Hematopoietic multipotent progenitor cell treated with erythropoietin and hydrocortisone succinate and interleukin-3 and kit ligand, for 6 days (in vitro differentiated cells): ENCODE results near the gene PRUNE1.

Experiments
- DNase-seq: peaks from one replicate; pipeline ENCODE4 v3.0.0-alpha.2; 2015

PRUNE1 gene, protein sequence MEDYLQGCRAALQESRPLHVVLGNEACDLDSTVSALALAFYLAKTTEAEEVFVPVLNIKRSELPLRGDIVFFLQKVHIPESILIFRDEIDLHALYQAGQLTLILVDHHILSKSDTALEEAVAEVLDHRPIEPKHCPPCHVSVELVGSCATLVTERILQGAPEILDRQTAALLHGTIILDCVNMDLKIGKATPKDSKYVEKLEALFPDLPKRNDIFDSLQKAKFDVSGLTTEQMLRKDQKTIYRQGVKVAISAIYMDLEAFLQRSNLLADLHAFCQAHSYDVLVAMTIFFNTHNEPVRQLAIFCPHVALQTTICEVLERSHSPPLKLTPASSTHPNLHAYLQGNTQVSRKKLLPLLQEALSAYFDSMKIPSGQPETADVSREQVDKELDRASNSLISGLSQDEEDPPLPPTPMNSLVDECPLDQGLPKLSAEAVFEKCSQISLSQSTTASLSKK

GRCh38 chr1:151008244-151009205 is at the start of gene PRUNE1:
Gene PRUNE1 (plus strand): TSS chr1:151008449. CDS start chr1:151008633, 184 bp downstream.
- peak; percentile 98 for DNase-seq

- no peak for DNase-seq
Observed at GRCh38 chr1:150960646-150961045, 47.6 kb upstream of the PRUNE1 start.

GRCh38 chr1:150961756-150962155 is 46.5 kb upstream of the PRUNE1 start:
- DNase-seq: no peak

DNA sequence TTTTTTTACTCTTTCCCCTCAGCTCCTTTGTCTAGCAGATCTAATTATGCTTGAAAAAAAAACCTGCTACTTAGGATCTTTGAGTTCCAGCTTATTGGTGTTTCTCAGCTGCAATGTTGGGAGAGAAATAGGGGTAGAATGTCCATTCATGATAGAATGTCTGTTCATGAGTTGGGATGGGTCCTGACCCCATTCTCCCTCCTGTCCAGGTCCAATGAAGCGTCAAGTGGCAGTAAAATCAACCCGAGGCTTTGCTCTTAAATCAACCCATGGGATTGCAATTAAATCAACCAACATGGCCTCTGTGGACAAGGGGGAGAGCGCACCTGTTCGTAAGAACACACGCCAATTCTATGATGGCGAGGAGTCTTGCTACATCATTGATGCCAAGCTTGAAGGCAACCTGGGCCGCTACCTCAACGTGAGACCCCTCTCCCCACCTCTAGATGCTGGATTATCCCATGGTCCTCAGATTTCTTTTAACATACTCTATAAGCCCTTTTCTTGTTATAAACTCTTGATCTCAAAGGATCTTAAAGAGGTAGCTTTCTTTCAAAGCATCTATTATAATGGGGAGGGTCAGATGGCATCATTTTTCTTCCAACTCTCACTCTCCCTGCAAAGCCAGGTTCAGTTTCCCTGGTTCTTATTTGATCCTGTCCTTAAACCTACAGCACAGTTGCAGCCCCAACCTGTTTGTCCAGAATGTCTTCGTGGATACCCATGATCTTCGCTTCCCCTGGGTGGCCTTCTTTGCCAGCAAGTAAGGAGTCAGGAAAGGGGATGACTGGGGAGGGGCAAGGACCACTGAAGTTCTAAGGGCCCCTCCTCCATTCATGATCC is 44.7 kb upstream of the PRUNE1 start:
- DNase-seq: no peak

- no peak for DNase-seq
Observed at GRCh38 chr1:150964164-150964489, 44.1 kb upstream of the PRUNE1 start.

- DNase-seq: no peak
Observed at GRCh38 chr1:150965605-150966004, 42.6 kb upstream of the PRUNE1 start.

- DNase-seq: no peak
Observed at GRCh38 chr1:150966011-150966410, 42.2 kb upstream of the PRUNE1 start.

GRCh38 chr1:150967936-150968335 is 40.3 kb upstream of the PRUNE1 start:
- no peak for DNase-seq

- no peak for DNase-seq
Observed at GRCh38 chr1:150968491-150968890, 39.8 kb upstream of the PRUNE1 start.

DNA sequence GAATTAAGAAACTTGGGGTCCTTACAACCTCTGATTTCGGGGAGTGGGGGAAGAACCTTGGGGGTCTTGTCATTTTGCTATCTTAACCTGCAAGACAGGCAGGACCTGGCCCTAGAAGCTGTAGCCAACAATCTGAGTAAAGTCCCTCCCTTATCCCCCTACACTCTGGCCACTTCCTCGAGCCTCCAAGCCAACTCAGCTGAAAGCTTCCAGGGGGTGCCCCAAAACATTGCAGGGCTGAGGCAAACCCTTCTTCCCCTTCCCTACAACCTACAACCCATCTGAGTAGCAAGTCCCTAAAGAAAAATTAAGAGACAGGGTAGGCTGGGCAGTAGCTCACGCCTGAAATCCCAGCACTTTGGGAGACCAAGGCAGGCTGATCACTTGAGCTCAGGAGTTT is 38.6 kb upstream of the PRUNE1 start:
- DNase-seq: no peak

DNA sequence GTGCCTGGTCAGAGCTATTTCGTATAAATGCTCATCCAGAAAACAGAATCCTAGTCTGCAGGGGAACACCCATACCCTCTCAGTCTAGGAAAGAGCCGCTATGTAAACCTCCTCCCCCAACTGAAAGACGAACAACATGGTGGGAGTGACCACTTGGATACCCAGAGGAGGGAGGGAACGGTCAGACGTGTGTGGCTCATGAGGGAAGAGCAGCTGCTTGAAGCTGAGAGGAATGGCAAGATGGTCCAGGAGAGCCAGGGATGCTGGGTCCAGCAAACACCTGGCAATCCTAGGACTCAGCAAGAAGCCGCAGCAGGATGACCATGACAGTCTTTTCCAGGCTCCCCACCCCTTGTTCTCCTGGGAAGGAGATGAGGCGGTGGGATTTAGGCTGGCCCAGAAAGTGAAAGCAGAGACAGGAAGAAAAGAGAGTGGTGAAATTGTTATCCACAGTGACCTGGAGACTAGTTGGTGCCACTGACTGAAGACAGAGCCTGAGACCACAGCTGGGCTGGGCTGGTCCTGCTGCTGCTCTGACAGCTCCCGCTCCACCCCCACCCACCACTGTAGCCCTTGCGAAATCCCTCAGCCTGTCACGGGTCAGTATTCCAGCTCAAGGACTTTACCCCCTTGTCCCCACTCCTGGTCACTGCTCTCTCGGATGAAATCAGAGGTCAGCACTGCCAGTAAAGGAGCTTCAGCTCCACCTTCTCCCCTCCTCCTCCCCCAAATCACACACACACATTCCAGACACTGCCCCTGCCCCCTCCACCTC is 37.3 kb upstream of the PRUNE1 start:
- DNase-seq: no peak

DNA sequence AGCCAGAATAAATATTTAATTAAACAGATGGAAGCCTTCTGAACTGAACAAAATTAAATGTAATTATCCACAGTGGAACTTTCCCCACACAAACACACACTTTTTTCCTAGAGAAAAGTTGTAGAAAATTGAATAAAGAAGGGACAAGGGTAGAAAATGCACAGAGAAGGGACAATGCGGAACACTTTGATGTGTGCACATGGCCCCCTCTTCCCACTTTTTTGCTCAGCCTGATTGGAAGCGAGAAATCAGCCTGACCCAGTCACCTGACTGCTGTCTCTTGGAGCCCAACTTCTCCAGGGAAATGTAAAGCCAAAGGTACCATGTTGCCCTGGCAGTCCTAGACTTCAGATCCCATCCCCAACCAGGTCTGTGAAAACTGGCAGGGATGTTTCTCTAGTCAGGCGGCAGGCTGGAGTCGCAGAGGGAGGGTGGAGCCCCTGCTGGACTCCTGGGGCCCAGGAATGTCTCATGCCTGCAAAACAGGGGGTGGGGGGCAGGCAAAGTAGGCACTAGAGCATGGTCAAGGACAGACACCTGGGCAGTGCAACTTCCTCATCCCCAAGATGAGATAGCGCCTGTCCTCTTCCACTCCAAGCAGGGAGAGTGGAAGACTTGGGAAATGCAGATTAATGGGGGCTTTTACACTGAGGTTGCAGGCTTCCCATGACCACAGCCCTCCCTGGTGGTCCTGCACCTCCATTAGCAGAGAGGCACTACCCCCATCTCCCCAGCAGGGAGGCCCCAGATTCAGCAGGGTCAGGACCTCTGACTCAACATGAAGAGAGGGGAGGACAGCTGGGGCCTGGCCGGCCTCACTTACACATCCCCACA is 36.4 kb upstream of the PRUNE1 start:
- DNase-seq: peak; percentile 47

DNA sequence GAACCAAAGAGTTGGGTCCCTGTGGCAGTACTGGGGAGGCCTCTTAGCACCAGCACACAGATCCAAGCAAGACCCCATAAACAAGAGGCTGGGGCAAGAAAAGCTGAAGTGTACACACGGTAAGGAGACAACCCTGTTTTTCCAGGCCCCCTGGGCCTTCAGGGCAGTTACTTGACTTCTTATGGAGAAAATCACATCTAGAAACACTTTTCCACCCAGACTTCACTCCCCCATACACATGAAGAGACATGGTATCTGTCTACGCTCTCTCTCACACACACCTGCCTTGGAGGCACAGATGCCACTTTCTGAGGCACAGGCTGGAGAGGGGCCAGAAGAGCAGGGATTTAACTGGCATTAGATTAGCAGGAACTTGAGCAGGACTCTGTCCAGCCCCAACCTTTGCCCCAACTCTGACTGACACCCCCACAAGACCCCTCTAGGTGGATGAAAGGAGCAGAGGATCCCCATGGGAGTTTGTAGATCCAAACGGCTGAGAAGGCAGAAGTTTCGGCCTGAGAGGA is 35.8 kb upstream of the PRUNE1 start:
- DNase-seq: no peak

- DNase-seq: peak; percentile 47
Observed at GRCh38 chr1:150973258-150973835, 34.9 kb upstream of the PRUNE1 start.

DNA sequence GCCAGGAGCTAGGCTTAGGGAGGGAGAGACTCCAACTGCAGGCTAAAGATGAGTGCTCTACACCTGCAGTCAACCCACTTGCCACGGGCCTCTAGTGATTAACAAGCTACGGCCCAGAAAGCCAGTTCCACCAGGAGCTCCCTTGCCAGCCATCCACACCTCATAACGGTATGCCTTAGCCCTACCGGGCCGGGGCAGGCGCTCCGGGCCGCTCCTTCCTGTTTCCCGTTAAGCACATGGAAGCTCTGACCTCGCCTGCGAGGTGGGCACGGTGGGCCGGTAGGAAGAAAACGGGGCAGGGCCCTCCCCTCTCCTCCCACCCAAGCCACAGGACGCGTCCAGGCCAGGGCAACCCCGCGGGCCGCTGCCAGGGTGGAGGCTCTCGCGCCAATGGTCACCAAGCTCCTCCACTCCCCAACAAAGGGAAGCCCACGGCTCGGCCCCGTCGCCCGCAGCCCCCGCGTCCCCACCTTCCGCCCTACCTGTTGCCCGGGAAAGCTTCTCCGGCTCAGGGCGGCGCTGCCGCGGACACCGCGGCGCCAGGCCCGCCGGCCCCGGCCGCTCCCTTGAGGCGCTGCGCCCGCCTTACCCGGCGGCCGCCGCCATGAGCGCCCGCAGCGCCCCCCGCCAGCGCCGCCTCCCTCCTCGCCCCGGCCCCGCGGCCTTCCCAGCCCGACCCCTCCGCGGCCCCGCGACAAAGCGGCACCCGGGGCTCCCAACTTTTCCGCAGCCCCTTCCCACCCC is 34.2 kb upstream of the PRUNE1 start:
- peak; percentile 54 for DNase-seq

DNA sequence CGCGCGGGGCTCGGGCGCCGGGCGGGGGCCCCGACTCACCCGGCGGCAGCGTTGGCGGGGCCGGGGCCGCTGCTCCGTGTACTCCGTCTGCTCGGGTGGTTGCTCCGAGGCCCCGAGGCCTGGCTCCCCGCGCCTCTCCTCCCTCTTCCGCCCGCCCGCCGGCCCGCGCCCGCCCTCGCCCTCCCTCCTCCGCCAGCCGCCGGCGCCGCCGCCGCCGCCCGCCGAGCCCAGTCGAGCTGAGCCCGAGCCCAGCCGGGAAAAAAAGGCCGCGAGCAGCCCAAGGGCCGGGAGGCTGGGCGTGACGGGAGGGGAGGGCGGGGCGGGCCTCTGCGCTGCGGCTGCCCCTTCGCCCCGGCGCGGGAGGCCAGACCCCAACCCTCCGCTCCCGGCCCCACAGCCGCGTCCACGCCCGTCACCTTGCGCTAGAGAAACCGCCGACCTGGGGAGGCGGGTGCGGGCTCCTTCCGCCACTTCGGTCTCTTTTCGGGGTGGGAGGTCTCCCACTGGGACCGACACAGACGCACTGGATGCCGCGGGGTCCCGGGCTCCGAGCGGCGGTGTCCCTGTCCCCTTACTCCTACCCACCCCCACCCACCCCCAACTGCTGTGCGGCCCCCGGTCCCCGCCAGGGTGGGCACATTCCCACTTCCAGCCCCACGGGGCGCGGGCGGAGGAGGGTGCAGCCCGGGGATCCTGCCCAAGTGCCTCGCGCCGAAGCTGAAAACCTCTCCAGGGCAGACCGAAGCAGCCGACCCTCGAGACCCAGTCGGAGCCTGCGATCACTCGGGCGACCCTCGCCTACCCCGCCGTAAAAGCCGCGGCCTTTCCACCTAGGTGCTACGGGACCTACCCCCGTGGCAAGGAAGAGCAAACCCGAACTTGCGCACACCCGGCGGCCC is 33.4 kb upstream of the PRUNE1 start, which contains the start of gene CERS2:
TSS of gene CERS2 (minus strand) at position 256 of the 899 bp plus-strand sequence. CDS start 5,745 bp downstream, outside the sequence.
- peak; percentile 90 for DNase-seq

DNA sequence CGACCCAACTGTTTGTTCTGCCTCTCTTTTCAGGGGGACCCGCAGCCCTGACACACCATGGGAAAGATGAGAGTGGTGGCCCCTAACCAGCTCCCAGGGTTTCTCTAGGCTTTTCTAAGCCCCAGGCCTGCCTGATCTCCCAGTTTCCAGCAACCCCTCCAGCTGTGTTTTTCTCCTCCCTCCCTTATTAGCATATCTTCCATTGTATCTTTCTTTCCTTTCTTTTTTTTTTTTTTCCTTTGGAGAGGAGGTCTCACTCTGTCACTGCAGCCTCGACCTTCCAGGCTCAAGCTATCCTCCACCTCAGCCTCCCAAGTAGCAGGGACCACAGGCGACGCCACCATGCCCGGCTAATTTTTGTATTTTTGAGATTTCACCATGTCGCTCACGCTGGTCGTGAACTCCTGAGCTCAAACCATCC is 31.8 kb upstream of the PRUNE1 start:
- DNase-seq: peak; percentile 52
